Kidney (tissue), 14 donors: ENCODE data around the gene KCTD15. TPM values are rescaled to one million over a fixed set of nuclear protein-coding genes. Genes with fewer than 3 reads are reported as not detected.

Source experiments
- DNase-seq, 5 donors: peaks; one replicate each; pipeline ENCODE4 v3.0.0-alpha.2; 2013 to 2020
- FAIRE-seq: peaks from 2 replicates; lab custom pipeline; 2012; peaks lifted over from hg19 to GRCh38; lab: Jason Lieb, UNC
- H3K27ac ChIP-seq, 2 donors: one replicate each; pipeline ENCODE4 v1.7.0; 2013; ENCODE audit warnings: low read depth in 2 of 2, low read length in 2 of 2, inconsistent platforms in 1 of 2
- H3K27me3 ChIP-seq: one replicate; pipeline ENCODE4 v1.7.1; 2013; ENCODE audit warnings: low read length, inconsistent platforms; ENCODE audit not compliant: control insufficient read depth, insufficient read depth
- H3K36me3 ChIP-seq, 3 donors: one replicate each; pipeline versions ENCODE4 v1.7.0 to v1.7.1; 2013; ENCODE audit warnings: low read length in 3 of 3, control low read depth in 1 of 3, inconsistent platforms in 1 of 3; ENCODE audit not compliant: insufficient read depth in 3 of 3, control insufficient read depth in 2 of 3
- H3K4me1 ChIP-seq, 3 donors: one replicate each; pipeline versions ENCODE4 v1.7.0 to v1.7.1; 2013; ENCODE audit warnings: low read length in 3 of 3, inconsistent platforms in 1 of 3, low read depth in 1 of 3; ENCODE audit not compliant: control insufficient read depth in 2 of 3, insufficient read depth in 2 of 3
- H3K4me3 ChIP-seq, 3 donors: one replicate each; pipeline versions ENCODE4 v1.7.0 to v1.8.1; 2013; ENCODE audit warnings: low read length in 3 of 3, control low read depth in 1 of 3, inconsistent platforms in 1 of 3
- H3K9ac ChIP-seq, 3 donors: one replicate each; pipeline versions ENCODE4 v1.7.0 to v1.7.1; 2013; ENCODE audit warnings: low read length in 3 of 3, control low read depth in 1 of 3, inconsistent platforms in 1 of 3
- H3K9me3 ChIP-seq, 3 donors: one replicate each; pipeline versions ENCODE4 v1.7.0 to v1.7.1; 2013; ENCODE audit warnings: low read length in 3 of 3, control low read depth in 1 of 3, inconsistent platforms in 1 of 3; ENCODE audit not compliant: control insufficient read depth in 2 of 3, insufficient read depth in 1 of 3
- CTCF ChIP-seq: IDR thresholded peaks from 3 replicates; pipeline ENCODE4 v1.5.1; 2012; ENCODE audit warnings: mild to moderate bottlenecking, moderate library complexity, borderline replicate concordance; ENCODE audit not compliant: insufficient read depth; ENCODE audit errors: extremely low read depth
- intact Hi-C: fragments of 100-400 bp; cut with DNase I; formaldehyde crosslinking; loops from one replicate; pipeline ENCODE4 v1.11.1; 2022
- polyA plus RNA-seq: library from polyadenylated mRNA; stranded (reverse); fragments of 350-450 nt; fragmentation: Illumina TruSeq; extraction: RNeasy Lipid Tissue Mini Kit (QIAGEN cat#74804); gene quantifications from one replicate; pipeline ENCODE4 v1.2.3, GENCODE V29; 2014; ENCODE audit warnings: low read depth, low replicate concordance; ENCODE audit not compliant: insufficient read depth
- total RNA-seq: library from RNA; stranded (reverse); fragmentation: NEBNext Ultra II Directional; extraction: Animal tissue kit (Norgen Biotek cat#: 25700); gene quantifications from one replicate; pipeline ENCODE4 v1.2.1, GENCODE V29; 2021
- donor health status: control.
- donor health status: control.
- donor health status: control.
- donor health status: control.
- donor health status: control.
- donor health status: DM: yes; HTN: yes; CAD: no.
- donor health status: Normal renal cell carcinoma (clear cell type).

Gene KCTD15
- total and polyA plus RNA-seq, 2 donors from 2014 or later = 10.5 to 22.0 TPM

DNA sequence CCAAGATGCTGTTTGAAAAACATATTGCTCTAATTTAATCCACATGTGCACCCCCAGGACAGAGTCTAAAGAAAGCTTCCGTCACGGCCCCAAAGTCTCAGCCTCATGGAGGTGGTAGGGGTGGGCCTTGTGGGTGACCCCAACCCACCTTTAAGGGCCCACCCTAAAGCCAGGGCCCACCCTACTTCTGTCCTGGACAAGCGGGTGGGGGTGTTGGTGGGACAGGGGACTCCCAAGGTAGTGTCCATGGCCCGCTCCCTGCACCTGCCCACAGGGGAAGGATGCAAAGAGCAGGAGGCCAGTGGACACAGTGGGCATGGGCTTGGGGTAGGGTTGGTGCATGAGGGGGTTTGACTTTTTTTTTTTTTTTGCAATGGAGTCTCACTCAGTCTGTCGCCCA lies 66.8 kb downstream of the KCTD15 start:
- no peak for TF ChIP-seq CTCF
- no peak for FAIRE-seq
- Histone ChIP-seq H3K9me3 (no peaks in the 10 kb centered on the region), H3K9ac (no peak overlapping the region), H3K36me3 (no peaks in the 10 kb centered on the region), H3K27me3 (no peaks in the 10 kb centered on the region), H3K4me3 (no peak overlapping the region), H3K27ac (no peak overlapping the region), H3K4me1 (peaks cover 0 to 3% (median 3%) of the 10 kb centered on the region in 3 donors)
- DNase-seq = no peak
- intact Hi-C loops = no loop called here

- intact Hi-C loops = no loop called here
- no peak for FAIRE-seq
- H3K36me3 ChIP-seq = no peaks in the 10 kb centered on the region
- H3K9me3 ChIP-seq = no peaks in the 10 kb centered on the region
- no peak overlapping the region for H3K27ac ChIP-seq
- H3K27me3 ChIP-seq = no peaks in the 10 kb centered on the region
- no peak overlapping the region for H3K4me3 ChIP-seq
- no peak for TF ChIP-seq CTCF
- H3K9ac ChIP-seq = no peak overlapping the region
- no peak for DNase-seq
- peaks cover 0 to 8% (median 5%) of the 10 kb centered on the region in 3 donors for H3K4me1 ChIP-seq
These were observed 67.7 kb downstream of the KCTD15 start for GRCh38 chr19:33864311-33864850.

DNA sequence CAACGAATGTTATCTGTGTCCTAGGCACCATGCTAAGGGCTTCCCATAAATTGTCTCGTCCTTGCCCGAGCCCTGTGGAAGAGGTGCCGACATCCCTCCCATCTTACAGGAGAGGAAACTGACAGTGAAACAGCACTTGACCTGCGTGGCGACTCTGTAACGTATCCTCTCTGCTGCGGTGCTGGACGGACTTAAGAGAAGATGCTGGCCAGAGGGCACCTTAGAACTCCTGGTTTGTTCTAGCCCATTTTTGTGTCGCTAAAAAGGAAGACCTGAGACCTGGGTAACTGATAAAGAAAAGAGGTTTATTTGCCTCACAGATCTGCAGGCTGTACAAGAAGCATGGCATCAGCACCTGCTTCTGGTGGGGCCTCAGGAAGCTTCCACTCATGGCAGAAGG lies 68.6 kb downstream of the KCTD15 start:
- intact Hi-C loops = no loop called here
- no peaks in the 10 kb centered on the region for H3K36me3 ChIP-seq
- no peak overlapping the region for H3K27ac ChIP-seq
- no peak overlapping the region for H3K4me3 ChIP-seq
- peaks cover 0 to 8% (median 5%) of the 10 kb centered on the region in 3 donors for H3K4me1 ChIP-seq
- H3K9ac ChIP-seq = no peak overlapping the region
- no peak for DNase-seq
- H3K27me3 ChIP-seq = no peaks in the 10 kb centered on the region
- H3K9me3 ChIP-seq = no peaks in the 10 kb centered on the region
- no peak for TF ChIP-seq CTCF
- FAIRE-seq = no peak

Other genes starting within 250 kb of the KCTD15 start
- gene CHST8, start 174.9 kb upstream of the KCTD15 start, total RNA-seq = 0.28 TPM
- not detected for gene CHST8, start 174.9 kb upstream of the KCTD15 start, polyA plus RNA-seq